Glutamatergic neuron (in vitro differentiated cells): ENCODE results near the gene FNDC3B. TPM values are rescaled to one million over a fixed set of nuclear protein-coding genes. Genes with fewer than 3 reads are reported as not detected.

Experiments used
- DNase-seq: peaks from one replicate; pipeline ENCODE4 v3.0.0; 2022
- H3K27ac Mint-ChIP-seq: one replicate; pipeline ENCODE4 v1.8.0; 2020; ENCODE audit warnings: mild to moderate bottlenecking, mixed read lengths, inconsistent platforms; ENCODE audit not compliant: unreplicated experiment
- H3K27me3 Mint-ChIP-seq: one replicate; pipeline ENCODE4 v1.8.0; 2020; ENCODE audit warnings: mild to moderate bottlenecking, moderate library complexity, mixed read lengths, inconsistent platforms; ENCODE audit not compliant: unreplicated experiment
- H3K36me3 Mint-ChIP-seq: one replicate; pipeline ENCODE4 v1.8.0; 2020; ENCODE audit warnings: mild to moderate bottlenecking, mixed read lengths, inconsistent platforms; ENCODE audit not compliant: unreplicated experiment
- H3K4me1 Mint-ChIP-seq: one replicate; pipeline ENCODE4 v1.8.0; 2020; ENCODE audit warnings: mild to moderate bottlenecking, low read depth, mixed read lengths, inconsistent platforms; ENCODE audit not compliant: unreplicated experiment
- H3K4me3 Mint-ChIP-seq: one replicate; pipeline ENCODE4 v1.8.0; 2020; ENCODE audit warnings: mild to moderate bottlenecking, mixed read lengths, inconsistent platforms; ENCODE audit not compliant: unreplicated experiment
- H3K9me3 Mint-ChIP-seq: one replicate; pipeline ENCODE4 v1.8.0; 2020; ENCODE audit warnings: mild to moderate bottlenecking, moderate library complexity, mixed read lengths, inconsistent platforms; ENCODE audit not compliant: unreplicated experiment
- CTCF ChIP-seq: fragments of 200-600 bp; sonication (generic); IDR thresholded peaks from one replicate; pipeline ENCODE4 v1.5.0; 2021; ENCODE audit not compliant: partially characterized antibody, unreplicated experiment
- total RNA-seq: library from RNA; stranded (reverse); fragmentation: NEBNext Ultra II Directional; extraction: Animal tissue kit (Norgen Biotek cat#: 25700); gene quantifications from one replicate; pipeline ENCODE4 v1.2.1, GENCODE V29; 2021; ENCODE audit not compliant: unreplicated experiment

FNDC3B gene
- total RNA-seq, 1 donor from 2014 or later = 11.7 TPM

- DNase-seq = no peak
- no peaks in the 10 kb centered on the region for H3K27me3 Mint-ChIP-seq
- no peaks in the 10 kb centered on the region for H3K9me3 Mint-ChIP-seq
- H3K4me3 Mint-ChIP-seq = no peak overlapping the region
- no peaks in the 10 kb centered on the region for H3K36me3 Mint-ChIP-seq
- H3K4me1 Mint-ChIP-seq = peaks cover 5% of the 10 kb centered on the region
- no peak overlapping the region for H3K27ac Mint-ChIP-seq
- TF ChIP-seq CTCF = no peak
Observed at GRCh38 chr3:172158741-172159140, 119.4 kb downstream of the FNDC3B start.

- peaks cover 5% of the 10 kb centered on the region for H3K4me1 Mint-ChIP-seq
- H3K36me3 Mint-ChIP-seq = no peaks in the 10 kb centered on the region
- H3K27ac Mint-ChIP-seq = no peak overlapping the region
Observed at GRCh38 chr3:172159376-172159775, 120.0 kb downstream of the FNDC3B start.

GRCh38 chr3:172159962-172160538 lies 120.7 kb downstream of the FNDC3B start:
- Mint-ChIP-seq H3K36me3 (no peaks in the 10 kb centered on the region), H3K4me3 (no peak overlapping the region), H3K27me3 (no peaks in the 10 kb centered on the region), H3K4me1 (peaks cover 5% of the 10 kb centered on the region), H3K9me3 (no peaks in the 10 kb centered on the region), H3K27ac (no peak overlapping the region)
- DNase-seq = no peak
- no peak for TF ChIP-seq CTCF

More at GRCh38 chr3:172159376-172159775, 120.0 kb downstream of the FNDC3B start:
- H3K4me3 Mint-ChIP-seq = no peak overlapping the region
- H3K9me3 Mint-ChIP-seq = no peaks in the 10 kb centered on the region
- TF ChIP-seq CTCF = no peak
- no peaks in the 10 kb centered on the region for H3K27me3 Mint-ChIP-seq
- DNase-seq = no peak

GRCh38 chr3:172161133-172161789 lies 121.9 kb downstream of the FNDC3B start:
- no peaks in the 10 kb centered on the region for H3K27me3 Mint-ChIP-seq
- peaks cover 5% of the 10 kb centered on the region for H3K4me1 Mint-ChIP-seq
- H3K27ac Mint-ChIP-seq = no peak overlapping the region
- H3K4me3 Mint-ChIP-seq = no peak overlapping the region
- no peaks in the 10 kb centered on the region for H3K36me3 Mint-ChIP-seq
- no peak for TF ChIP-seq CTCF
- no peak for DNase-seq
- H3K9me3 Mint-ChIP-seq = no peaks in the 10 kb centered on the region

- no peaks in the 10 kb centered on the region for H3K27me3 Mint-ChIP-seq
- no peak for DNase-seq
- H3K27ac Mint-ChIP-seq = no peak overlapping the region
- H3K9me3 Mint-ChIP-seq = no peaks in the 10 kb centered on the region
- TF ChIP-seq CTCF = no peak
- peaks cover 4% of the 10 kb centered on the region for H3K4me1 Mint-ChIP-seq
- H3K36me3 Mint-ChIP-seq = no peaks in the 10 kb centered on the region
- H3K4me3 Mint-ChIP-seq = no peak overlapping the region
Observed at GRCh38 chr3:172161959-172162358, 122.6 kb downstream of the FNDC3B start.
